ENCODE results near the gene ADAMTS6. TPM values are rescaled to one million over a fixed set of nuclear protein-coding genes. Genes with fewer than 3 reads are reported as not detected.

Gene ADAMTS6
- total and polyA plus RNA-seq, 2 donors (not counting 1 experiment from before 2014, with no cell fraction given): 3.6 to 12.3 TPM

- Histone ChIP-seq H4K20me1 (ENCODE audit: control insufficient read depth, insufficient read depth, low read length, poor library complexity, severe bottlenecking) (no peaks in the 10 kb centered on the region), H3K27me3 (replicated peaks in 1 of 4; ENCODE audit: control extremely low read depth in 1 of 4, control insufficient read depth in 3 of 4, insufficient read depth in 4 of 4, low read length in 3 of 4) (no peaks in the 10 kb centered on the region), H3K4me1 (ENCODE audit: control insufficient read depth in 2 of 2, insufficient read depth in 2 of 2, low read length in 2 of 2) (no peaks in the 10 kb centered on the region), H3K9ac (ENCODE audit: low read length) (no peak overlapping the region), H3K9me3 (ENCODE audit: control extremely low read depth in 1 of 3, control insufficient read depth in 2 of 3, insufficient read depth in 1 of 3, low read length in 2 of 3) (no peaks in the 10 kb centered on the region), H3K4me2 (replicated peaks; ENCODE audit: low read depth, low read length, poor library complexity, severe bottlenecking) (no peak overlapping the region), H3K36me3 (replicated peaks in 1 of 2; ENCODE audit: control extremely low read depth in 1 of 2, control insufficient read depth in 1 of 2, extremely low read depth in 1 of 2, insufficient read depth in 2 of 2, low read length in 1 of 2) (no peaks in the 10 kb centered on the region), H3K4me3 (ENCODE audit: control extremely low read depth in 1 of 5, extremely low read depth in 1 of 5, insufficient read depth in 1 of 5, low read depth in 2 of 5, low read length in 4 of 5) (no peak overlapping the region), H3K27ac (ENCODE audit: low read length in 2 of 2) (no peak overlapping the region), H2AFZ (ENCODE audit: insufficient read depth, low read depth, low read length, poor library complexity, severe bottlenecking) (no peak overlapping the region), H3K79me2 (ENCODE audit: control insufficient read depth, insufficient read depth, low read length) (no peaks in the 10 kb centered on the region)
- no peaks in the 10 kb centered on the region for H3K9me3 Mint-ChIP-seq (ENCODE audit: insufficient read depth)
- ATAC-seq (ENCODE audit: low read depth) (no peak), DNase-seq (no peak)
- no peak overlapping the region for H3K27ac Mint-ChIP-seq
- WGBS (ENCODE audit: insufficient coverage): no CpG with 5 or more reads among the region's 2 CpGs
- no peaks in the 10 kb centered on the region for H3K4me1 Mint-ChIP-seq
- H3K27me3 Mint-ChIP-seq: no peaks in the 10 kb centered on the region
- CTCF ChIA-PET: no interaction called here
- TF ChIP-seq CTCF (IDR thresholded peaks at IDR 0.05) (no peak), EZH2 (IDR thresholded peaks at IDR 0.05; ENCODE audit: borderline replicate concordance, insufficient read depth, low read depth, low read length, poor library complexity, severe bottlenecking) (no peak)
- no peak overlapping the region for H3K4me3 Mint-ChIP-seq
- intact Hi-C loops (cut with micrococcal nuclease): no loop called here
- POLR2A ChIA-PET: no interaction called here
Measured at GRCh38 chr5:65133477-65134110, 348.1 kb downstream of the ADAMTS6 start.

DNA sequence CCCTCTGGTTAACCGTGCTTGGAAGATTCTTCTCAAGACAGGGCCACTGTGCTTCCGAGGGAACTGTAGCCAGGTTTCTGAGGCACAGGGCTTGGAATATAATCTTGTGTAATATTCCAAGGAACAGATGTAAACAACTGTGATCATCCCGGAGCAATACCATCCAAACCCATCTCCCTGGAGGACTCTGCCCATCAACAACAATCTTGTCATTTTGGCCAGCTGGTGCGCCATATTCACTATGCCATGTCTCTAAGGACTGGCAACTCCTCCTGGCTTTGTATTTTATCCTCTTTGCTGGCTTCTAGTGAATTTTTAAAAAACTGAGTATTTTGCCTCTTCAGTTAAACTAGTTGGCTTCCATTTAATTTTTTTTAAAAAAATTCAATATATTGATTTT lies 349.3 kb downstream of the ADAMTS6 start:
- Mint-ChIP-seq H3K27ac (no peak overlapping the region), H3K27me3 (no peaks in the 10 kb centered on the region), H3K4me1 (no peaks in the 10 kb centered on the region), H3K4me3 (no peak overlapping the region), H3K9me3 (ENCODE audit: insufficient read depth) (no peaks in the 10 kb centered on the region)
- DNase-seq (no peak), ATAC-seq (ENCODE audit: low read depth) (no peak)
- CTCF ChIA-PET: no interaction called here
- Histone ChIP-seq H3K36me3 (replicated peaks in 1 of 2; ENCODE audit: control extremely low read depth in 1 of 2, control insufficient read depth in 1 of 2, extremely low read depth in 1 of 2, insufficient read depth in 2 of 2, low read length in 1 of 2) (no peaks in the 10 kb centered on the region), H4K20me1 (ENCODE audit: control insufficient read depth, insufficient read depth, low read length, poor library complexity, severe bottlenecking) (no peaks in the 10 kb centered on the region), H3K4me3 (ENCODE audit: control extremely low read depth in 1 of 5, extremely low read depth in 1 of 5, insufficient read depth in 1 of 5, low read depth in 2 of 5, low read length in 4 of 5) (no peak overlapping the region), H3K4me2 (replicated peaks; ENCODE audit: low read depth, low read length, poor library complexity, severe bottlenecking) (no peak overlapping the region), H3K9ac (ENCODE audit: low read length) (no peak overlapping the region), H3K27me3 (replicated peaks in 1 of 4; ENCODE audit: control extremely low read depth in 1 of 4, control insufficient read depth in 3 of 4, insufficient read depth in 4 of 4, low read length in 3 of 4) (no peaks in the 10 kb centered on the region), H3K27ac (ENCODE audit: low read length in 2 of 2) (no peak overlapping the region), H3K9me3 (ENCODE audit: control extremely low read depth in 1 of 3, control insufficient read depth in 2 of 3, insufficient read depth in 1 of 3, low read length in 2 of 3) (no peaks in the 10 kb centered on the region), H2AFZ (ENCODE audit: insufficient read depth, low read depth, low read length, poor library complexity, severe bottlenecking) (no peak overlapping the region), H3K79me2 (ENCODE audit: control insufficient read depth, insufficient read depth, low read length) (no peaks in the 10 kb centered on the region), H3K4me1 (ENCODE audit: control insufficient read depth in 2 of 2, insufficient read depth in 2 of 2, low read length in 2 of 2) (no peaks in the 10 kb centered on the region)
- 100% methylated on average over 1 of the region's 4 CpGs for WGBS (ENCODE audit: insufficient coverage)
- TF ChIP-seq EZH2 (IDR thresholded peaks at IDR 0.05; ENCODE audit: borderline replicate concordance, insufficient read depth, low read depth, low read length, poor library complexity, severe bottlenecking): no peak
- no peak for TF ChIP-seq CTCF (IDR thresholded peaks at IDR 0.05)
- POLR2A ChIA-PET: no interaction called here
- intact Hi-C loops (cut with micrococcal nuclease): no loop called here
